OCI-LY1 (cell line): ENCODE data around the gene PLBD2.

Experiments used
- H2AFZ ChIP-seq: fragments of 200-600 bp; sonication (generic), shearing (Covaris generic); 2 replicates; pipeline ENCODE4 v1.6.0; 2014; ENCODE audit warnings: antibody characterized with exemption, mild to moderate bottlenecking, low read length
- H3F3A ChIP-seq: fragments of 200-600 bp; sonication (generic), shearing (Covaris generic); 2 replicates; pipeline ENCODE4 v1.6.0; 2014; ENCODE audit warnings: mild to moderate bottlenecking, antibody characterized with exemption, low read length, moderate library complexity; ENCODE audit not compliant: insufficient read depth
- H3K27ac ChIP-seq: fragments of 200-600 bp; sonication (generic); 2 replicates; pipeline ENCODE4 v1.5.1; 2014; ENCODE audit warnings: low read length, mixed run types, mild to moderate bottlenecking, low read depth; ENCODE audit not compliant: poor library complexity, severe bottlenecking
- H3K27me3 ChIP-seq: fragments of 200-600 bp; sonication (generic); 2 replicates; pipeline ENCODE4 v1.6.0; 2014; ENCODE audit warnings: antibody characterized with exemption, mild to moderate bottlenecking, low read length, moderate library complexity; ENCODE audit not compliant: insufficient read depth
- H3K36me3 ChIP-seq: fragments of 200-600 bp; sonication (generic); 2 replicates; pipeline ENCODE4 v1.6.1; 2014; ENCODE audit warnings: mild to moderate bottlenecking, antibody characterized with exemption, low read length, moderate library complexity, mixed read lengths; ENCODE audit not compliant: insufficient read depth
- H3K4me1 ChIP-seq: fragments of 200-600 bp; sonication (generic); 2 replicates; pipeline ENCODE4 v1.5.1; 2014; ENCODE audit warnings: mild to moderate bottlenecking, low read length, moderate library complexity; ENCODE audit not compliant: insufficient read depth, severe bottlenecking
- H3K4me2 ChIP-seq: fragments of 200-600 bp; sonication (generic), shearing (Covaris generic); 2 replicates; pipeline ENCODE4 v1.6.1; 2014; ENCODE audit warnings: low read length
- H3K4me3 ChIP-seq: fragments of 200-600 bp; sonication (generic); 2 replicates; pipeline ENCODE4 v1.5.1; 2014; ENCODE audit warnings: low read length, low read depth, mild to moderate bottlenecking, mixed read lengths; ENCODE audit not compliant: poor library complexity, severe bottlenecking
- H3K79me2 ChIP-seq: fragments of 200-600 bp; shearing (Covaris generic); 2 replicates; pipeline ENCODE4 v1.6.1; 2016; ENCODE audit warnings: mixed run types, low read length, mixed read lengths; ENCODE audit not compliant: insufficient read depth
- H3K9ac ChIP-seq: fragments of 200-600 bp; sonication (generic), shearing (Covaris generic); 2 replicates; pipeline ENCODE4 v1.6.1; 2014; ENCODE audit warnings: mild to moderate bottlenecking, low read length, mixed read lengths
- H3K9me2 ChIP-seq: fragments of 200-600 bp; sonication (generic), shearing (Covaris generic); 2 replicates; pipeline ENCODE4 v1.6.1; 2014; ENCODE audit warnings: low read depth, mild to moderate bottlenecking, low read length, mixed read lengths
- H3K9me3 ChIP-seq: fragments of 200-600 bp; shearing (Covaris generic); 2 replicates; pipeline ENCODE4 v1.6.1; 2014; ENCODE audit warnings: low read length, mixed read lengths
- H4K20me1 ChIP-seq: fragments of 200-600 bp; sonication (generic), shearing (Covaris generic); 2 replicates; pipeline ENCODE4 v1.6.0; 2016; ENCODE audit warnings: mild to moderate bottlenecking, low read length; ENCODE audit not compliant: insufficient read depth
- CTCF ChIP-seq: fragments of 200-600 bp; sonication (generic), shearing (Covaris generic); IDR thresholded peaks from 2 replicates; pipeline ENCODE4 v1.5.1; 2017; ENCODE audit warnings: mild to moderate bottlenecking, antibody characterized with exemption, low read length, moderate library complexity, mixed read lengths
- EZH2 ChIP-seq: fragments of 200-600 bp; sonication (generic), shearing (Covaris generic); IDR thresholded peaks from 2 replicates; pipeline ENCODE4 v1.8.0; 2017; ENCODE audit warnings: borderline replicate concordance, mixed run types, mild to moderate bottlenecking, antibody characterized with exemption, low read length, moderate library complexity, mixed read lengths

PLBD2 gene

GRCh38 chr12:113346353-113346752 lies 12.0 kb upstream of the PLBD2 start:
- no peaks in the 10 kb centered on the region for H3K27me3 ChIP-seq
- no peaks in the 10 kb centered on the region for H3F3A ChIP-seq
- H3K27ac ChIP-seq: no peak overlapping the region
- H4K20me1 ChIP-seq: no peaks in the 10 kb centered on the region
- no peaks in the 10 kb centered on the region for H3K36me3 ChIP-seq
- no peak overlapping the region for H3K4me2 ChIP-seq
- no peaks in the 10 kb centered on the region for H3K9me2 ChIP-seq
- H3K9ac ChIP-seq: no peak overlapping the region
- TF ChIP-seq CTCF (no peak), EZH2 (no peak)
- no peaks in the 10 kb centered on the region for H3K4me1 ChIP-seq
- no peaks in the 10 kb centered on the region for H3K9me3 ChIP-seq
- H3K4me3 ChIP-seq: no peak overlapping the region
- no peak overlapping the region for H2AFZ ChIP-seq
- no peaks in the 10 kb centered on the region for H3K79me2 ChIP-seq

- no peak overlapping the region for H3K4me2 ChIP-seq
- no peaks in the 10 kb centered on the region for H3K27me3 ChIP-seq
- no peaks in the 10 kb centered on the region for H4K20me1 ChIP-seq
- H3F3A ChIP-seq: no peaks in the 10 kb centered on the region
- no peak overlapping the region for H3K9ac ChIP-seq
- H3K79me2 ChIP-seq: no peaks in the 10 kb centered on the region
- no peak for TF ChIP-seq EZH2
- no peak for TF ChIP-seq CTCF
- no peaks in the 10 kb centered on the region for H3K9me2 ChIP-seq
- H3K27ac ChIP-seq: no peak overlapping the region
- H3K36me3 ChIP-seq: no peaks in the 10 kb centered on the region
- H3K4me3 ChIP-seq: no peak overlapping the region
- H3K4me1 ChIP-seq: no peaks in the 10 kb centered on the region
- H2AFZ ChIP-seq: no peak overlapping the region
- H3K9me3 ChIP-seq: no peaks in the 10 kb centered on the region
These were observed 11.3 kb upstream of the PLBD2 start for GRCh38 chr12:113347107-113347506.

GRCh38 chr12:113347892-113348291 lies 10.5 kb upstream of the PLBD2 start:
- Histone ChIP-seq H3K4me3 (no peak overlapping the region), H3K27ac (no peak overlapping the region), H3K36me3 (no peaks in the 10 kb centered on the region), H3K9me3 (no peaks in the 10 kb centered on the region), H4K20me1 (no peaks in the 10 kb centered on the region), H2AFZ (no peak overlapping the region), H3K79me2 (no peaks in the 10 kb centered on the region), H3F3A (no peaks in the 10 kb centered on the region), H3K4me1 (no peaks in the 10 kb centered on the region), H3K9me2 (no peaks in the 10 kb centered on the region), H3K4me2 (no peak overlapping the region), H3K9ac (no peak overlapping the region), H3K27me3 (no peaks in the 10 kb centered on the region)
- TF ChIP-seq CTCF: no peak
